ENCODE results near the gene TMEM239.

DNA sequence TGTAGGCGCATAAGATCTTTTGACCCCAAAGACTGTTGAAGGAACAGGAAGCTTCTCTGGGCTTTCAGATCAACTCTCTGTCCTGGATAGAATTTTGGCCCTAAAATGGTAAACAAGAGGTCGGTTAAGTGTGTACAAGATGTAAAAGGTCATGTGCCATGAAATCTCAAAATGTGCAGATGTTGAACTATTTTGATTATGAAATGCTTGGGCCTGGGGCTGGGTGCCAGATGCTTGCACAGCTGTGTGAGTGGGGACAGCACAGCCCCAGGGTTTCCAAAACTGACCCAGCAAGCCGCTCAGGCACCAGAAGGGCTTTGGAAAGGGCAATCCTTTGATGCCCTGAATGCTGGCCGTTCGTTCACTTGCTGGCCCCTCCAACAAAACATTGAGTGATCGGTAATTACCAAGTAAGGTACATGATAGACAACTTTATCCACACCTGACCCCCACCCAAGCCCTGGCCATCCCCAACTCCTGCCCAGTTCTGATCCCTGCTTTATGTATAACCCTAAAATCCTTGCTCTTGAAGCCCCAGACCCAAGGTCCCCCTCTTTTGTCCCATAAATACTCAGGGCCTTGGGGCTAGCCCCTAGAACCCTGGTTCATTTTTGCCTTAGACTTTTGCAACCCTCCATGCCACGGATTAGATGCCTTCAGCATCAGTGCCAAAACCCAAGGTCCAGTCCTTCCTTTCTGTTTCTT is 1.9 kb downstream of the TMEM239 start:
- TF ChIP-seq EZH2phosphoT487 (IDR thresholded peaks at IDR 0.05; ENCODE audit: borderline replicate concordance), result no peak
- TF ChIP-seq, protein P1, sequence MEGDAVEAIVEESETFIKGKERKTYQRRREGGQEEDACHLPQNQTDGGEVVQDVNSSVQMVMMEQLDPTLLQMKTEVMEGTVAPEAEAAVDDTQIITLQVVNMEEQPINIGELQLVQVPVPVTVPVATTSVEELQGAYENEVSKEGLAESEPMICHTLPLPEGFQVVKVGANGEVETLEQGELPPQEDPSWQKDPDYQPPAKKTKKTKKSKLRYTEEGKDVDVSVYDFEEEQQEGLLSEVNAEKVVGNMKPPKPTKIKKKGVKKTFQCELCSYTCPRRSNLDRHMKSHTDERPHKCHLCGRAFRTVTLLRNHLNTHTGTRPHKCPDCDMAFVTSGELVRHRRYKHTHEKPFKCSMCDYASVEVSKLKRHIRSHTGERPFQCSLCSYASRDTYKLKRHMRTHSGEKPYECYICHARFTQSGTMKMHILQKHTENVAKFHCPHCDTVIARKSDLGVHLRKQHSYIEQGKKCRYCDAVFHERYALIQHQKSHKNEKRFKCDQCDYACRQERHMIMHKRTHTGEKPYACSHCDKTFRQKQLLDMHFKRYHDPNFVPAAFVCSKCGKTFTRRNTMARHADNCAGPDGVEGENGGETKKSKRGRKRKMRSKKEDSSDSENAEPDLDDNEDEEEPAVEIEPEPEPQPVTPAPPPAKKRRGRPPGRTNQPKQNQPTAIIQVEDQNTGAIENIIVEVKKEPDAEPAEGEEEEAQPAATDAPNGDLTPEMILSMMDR (conservative IDR thresholded peaks at IDR 0.05; ENCODE audit: low read length), result no peak
